ENCODE data around the gene UNC5B.
"Not testable (repeated sequence)": the region's sequence is repeated elsewhere in the genome, so short reads cannot be mapped to it uniquely, and the experiment has no call there.

UNC5B gene

GRCh38 chr10:71268758-71269157 is 56.4 kb downstream of the UNC5B start:
- DNase-seq (ENCODE audit: low read depth): no peak

GRCh38 chr10:71269301-71270288 is 57.2 kb downstream of the UNC5B start:
- DNase-seq (ENCODE audit: low read depth): no peak

DNA sequence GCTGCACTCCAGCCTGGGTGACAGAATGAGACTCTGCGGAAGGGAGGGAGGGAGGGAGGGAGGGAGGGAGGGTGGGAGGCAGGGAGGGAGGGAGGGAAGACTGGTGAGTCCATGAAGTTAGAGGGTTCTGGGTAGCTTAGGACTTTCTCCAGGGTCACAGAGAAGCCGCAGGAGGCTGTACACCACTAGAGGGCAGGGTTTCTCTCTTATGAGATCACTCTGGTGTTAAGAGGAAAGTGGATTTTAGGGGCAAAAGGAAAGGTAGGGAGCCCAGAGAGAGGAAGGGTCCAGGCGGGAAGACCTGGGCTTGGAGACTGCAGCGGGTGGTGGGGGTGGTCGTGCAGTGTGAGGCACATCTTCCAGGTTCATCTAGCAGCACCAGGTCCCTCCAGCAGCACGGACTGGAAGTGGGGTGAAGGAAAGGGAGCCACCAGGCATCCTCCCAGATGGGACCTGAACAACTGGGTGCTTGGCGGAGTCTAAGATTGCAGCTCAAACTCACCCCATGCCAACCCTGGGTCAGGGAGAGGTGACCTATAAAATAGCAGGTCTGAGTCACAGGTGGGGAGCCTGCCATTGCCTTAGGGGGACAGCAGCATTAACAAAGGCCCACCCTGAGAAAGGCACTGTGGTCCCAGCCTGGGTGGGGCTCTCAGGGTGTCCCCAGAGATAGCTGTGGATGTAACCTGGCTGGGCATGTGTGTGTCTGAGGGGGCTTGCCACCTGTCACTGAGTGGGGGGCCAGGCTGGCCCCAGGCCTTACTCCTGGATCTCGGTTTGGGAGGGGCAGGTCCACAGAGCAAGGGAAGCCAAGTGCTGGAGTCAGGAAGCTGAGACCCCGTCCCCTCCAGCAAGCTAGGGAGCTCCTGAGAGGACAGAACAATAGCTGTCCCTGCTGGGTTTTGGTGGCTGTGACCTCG is 58.2 kb downstream of the UNC5B start:
- peak; percentile 9 for DNase-seq (ENCODE audit: low read depth)

DNA sequence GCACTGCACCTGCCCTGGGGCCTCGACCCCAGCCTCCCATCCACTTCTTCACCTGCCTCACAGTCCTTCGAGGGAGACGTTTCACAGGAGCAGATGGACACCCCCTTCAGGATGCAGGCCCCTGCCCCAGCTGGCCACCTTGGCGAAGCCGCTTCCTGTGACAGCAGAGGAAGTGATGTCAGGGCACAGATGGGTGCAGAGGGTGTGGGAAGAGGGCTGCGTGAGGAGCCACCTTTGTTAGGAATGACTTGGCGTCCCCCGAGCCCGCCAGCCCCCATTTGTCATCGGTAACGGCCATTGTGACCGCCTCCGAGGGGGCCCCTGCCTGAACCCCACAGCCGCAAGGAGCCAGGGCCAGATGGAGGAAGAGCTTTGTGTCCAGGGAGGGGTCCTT is 59.3 kb downstream of the UNC5B start:
- DNase-seq (ENCODE audit: low read depth): no peak

- no peak for DNase-seq (ENCODE audit: low read depth)
Measured at GRCh38 chr10:71272056-71272771, 59.8 kb downstream of the UNC5B start.

DNA sequence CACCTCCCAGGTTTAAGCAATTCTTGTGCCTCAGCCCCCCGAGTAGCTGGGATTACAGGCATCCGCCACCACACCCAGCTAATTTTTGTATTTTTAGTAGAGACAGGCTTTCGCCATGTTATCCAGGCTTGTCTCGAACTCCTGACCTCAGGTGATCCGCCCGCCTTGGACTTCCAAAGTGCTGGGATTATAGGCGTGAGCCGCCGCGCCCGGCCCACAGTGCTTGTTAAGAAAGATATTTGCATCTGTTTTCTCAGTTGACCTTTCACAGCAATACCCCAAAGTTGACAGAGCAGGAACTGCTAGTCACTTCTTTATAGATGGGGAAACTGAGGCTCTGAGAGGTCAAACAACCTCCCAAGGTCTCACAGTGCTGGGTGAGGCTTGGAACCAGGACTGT is 60.6 kb downstream of the UNC5B start:
- not testable (repeated sequence) for DNase-seq (ENCODE audit: low read depth)

- no peak for DNase-seq (ENCODE audit: low read depth)
Measured at GRCh38 chr10:71273506-71273905, 61.1 kb downstream of the UNC5B start.

DNA sequence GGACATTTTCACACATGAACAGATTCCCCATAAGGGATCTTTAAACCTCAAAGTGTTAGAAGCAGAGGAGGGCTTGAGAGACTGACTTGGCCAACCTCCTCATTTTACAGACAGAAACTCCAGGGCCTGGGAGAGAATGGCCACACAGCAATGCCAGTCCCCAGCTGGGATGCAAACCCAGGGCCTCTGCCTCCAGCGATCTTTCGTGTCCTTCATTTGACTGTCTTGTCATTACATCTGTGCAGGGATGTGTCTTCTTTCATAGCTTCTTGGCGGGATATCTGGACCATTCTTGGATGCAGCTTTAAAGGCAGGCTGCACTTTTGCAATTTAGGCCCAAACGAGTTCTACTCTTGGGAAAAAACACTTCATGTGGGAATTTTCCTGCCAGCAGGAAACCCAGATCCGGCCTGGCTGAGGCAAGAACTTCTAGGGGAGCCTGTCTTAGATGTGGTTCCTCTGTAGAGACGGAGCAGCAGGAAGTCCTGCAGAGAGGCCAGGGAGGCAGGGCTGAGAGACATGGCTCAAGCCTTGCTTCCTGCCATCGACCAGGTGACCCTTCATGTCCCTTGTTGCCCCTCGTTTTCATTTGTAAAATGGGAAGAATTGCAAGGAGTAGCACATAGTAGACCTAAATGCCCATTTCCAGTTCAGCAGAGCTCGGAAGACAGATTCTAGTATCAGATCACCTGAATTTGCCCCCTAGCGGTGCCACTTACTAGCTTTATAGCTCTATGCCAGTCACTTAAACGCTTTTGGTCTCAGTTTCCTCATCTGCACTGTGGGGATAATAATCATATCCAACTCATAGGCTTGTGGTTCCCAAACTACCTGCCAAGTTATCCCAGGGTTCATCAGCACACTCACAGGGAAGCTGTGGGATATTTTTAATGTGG is 62.8 kb downstream of the UNC5B start:
- DNase-seq (ENCODE audit: low read depth): no peak

DNA sequence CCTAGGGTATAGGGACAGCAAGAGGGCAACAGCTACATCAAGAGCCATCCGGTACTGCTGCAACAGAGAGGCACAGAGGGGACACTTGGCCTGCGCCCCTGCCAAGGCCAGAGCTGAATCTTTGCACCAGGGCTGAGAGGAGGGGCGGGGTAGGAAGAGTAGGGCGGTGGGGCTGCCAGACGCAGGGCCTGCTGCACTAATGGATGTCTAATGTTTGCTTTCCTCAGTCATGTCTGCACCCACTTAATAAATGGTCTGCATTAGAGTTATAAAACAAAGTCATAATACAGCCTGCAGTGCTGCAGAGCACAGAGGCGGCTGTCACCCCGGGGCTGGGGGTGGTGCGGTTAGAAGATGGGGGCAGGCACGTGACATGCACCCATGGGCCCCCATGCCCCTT is 64.5 kb downstream of the UNC5B start:
- no peak for DNase-seq (ENCODE audit: low read depth)

DNA sequence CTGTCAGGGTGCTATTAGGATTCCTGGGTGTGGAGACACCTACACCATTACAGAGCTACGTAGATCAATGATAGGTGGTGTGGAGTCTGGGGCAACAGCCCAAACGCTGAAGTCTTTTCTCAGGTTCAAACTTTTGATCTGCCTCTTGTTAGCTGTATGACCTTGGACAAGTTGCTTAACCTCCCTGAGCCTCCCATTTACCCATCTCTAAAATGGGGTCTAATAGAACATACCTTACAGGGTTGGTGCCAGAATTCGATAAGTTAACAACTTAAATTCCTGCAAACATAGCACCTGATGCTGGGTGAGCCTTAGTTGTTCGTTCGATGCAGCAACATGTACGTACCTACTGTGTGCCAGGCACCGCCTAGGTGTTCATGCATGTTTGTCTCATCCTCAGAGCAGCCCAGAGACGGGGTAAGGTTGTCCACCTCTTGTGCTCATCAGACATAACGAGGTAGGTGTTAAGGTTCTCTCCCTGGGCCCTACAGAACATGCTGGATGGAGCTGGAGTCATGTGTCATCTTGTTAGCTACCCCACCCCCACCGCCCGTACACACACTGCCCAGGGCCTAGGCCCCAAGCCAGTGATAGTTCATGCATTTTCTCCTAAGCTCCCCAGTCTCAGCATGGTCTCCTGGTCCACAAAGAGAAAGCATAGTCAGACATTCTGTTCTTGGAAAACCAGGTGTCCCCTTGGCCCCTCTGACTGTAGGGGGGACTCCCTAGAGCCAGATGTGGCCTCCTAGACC is 65.7 kb downstream of the UNC5B start:
- no peak for DNase-seq (ENCODE audit: low read depth)

DNA sequence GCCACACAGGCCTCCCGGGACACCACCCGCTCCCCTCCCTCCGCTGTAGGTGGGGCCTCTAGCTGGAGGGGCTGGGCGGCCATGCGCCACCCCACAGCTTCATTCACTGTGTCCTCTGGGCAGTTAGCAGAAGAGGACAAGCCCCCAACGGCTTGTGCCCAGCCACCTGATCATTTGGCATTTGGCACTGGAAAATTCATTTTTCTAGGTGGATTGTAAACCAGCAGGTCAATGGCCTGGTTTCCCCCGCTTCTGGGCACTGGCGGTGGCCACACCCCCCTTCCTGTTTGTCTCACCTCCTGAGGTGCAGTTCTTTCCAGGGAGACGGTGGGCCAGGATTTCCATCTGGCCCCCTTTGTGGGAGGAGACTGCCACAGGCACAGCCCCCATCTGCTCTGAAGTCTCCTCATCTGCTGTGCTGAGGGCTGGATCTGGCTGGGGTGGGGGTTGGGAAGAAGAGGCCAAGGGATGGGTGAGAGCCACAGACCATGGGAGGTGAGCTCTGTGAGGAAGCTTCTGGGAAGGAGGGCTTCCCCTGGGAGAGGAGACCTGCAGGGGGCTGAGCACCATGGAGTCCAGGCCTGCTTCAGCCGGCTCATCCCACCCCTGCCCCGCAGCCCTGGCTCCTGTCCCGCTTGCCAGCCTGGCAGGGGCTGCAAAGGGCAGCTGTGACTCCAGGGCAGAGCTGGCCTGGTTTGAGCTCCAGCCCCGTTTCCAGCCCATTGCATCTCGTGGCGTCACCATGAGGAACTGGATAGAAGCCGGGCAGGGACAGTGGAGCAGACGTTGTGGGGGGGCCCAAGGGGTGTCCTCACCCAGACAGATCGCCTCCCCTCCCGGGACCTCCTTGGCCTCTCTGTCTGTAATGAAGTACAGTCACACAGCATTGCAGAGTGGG is 66.6 kb downstream of the UNC5B start:
- no peak for DNase-seq (ENCODE audit: low read depth)

GRCh38 chr10:71279590-71280170 is 67.3 kb downstream of the UNC5B start:
- no peak for DNase-seq (ENCODE audit: low read depth)

DNA sequence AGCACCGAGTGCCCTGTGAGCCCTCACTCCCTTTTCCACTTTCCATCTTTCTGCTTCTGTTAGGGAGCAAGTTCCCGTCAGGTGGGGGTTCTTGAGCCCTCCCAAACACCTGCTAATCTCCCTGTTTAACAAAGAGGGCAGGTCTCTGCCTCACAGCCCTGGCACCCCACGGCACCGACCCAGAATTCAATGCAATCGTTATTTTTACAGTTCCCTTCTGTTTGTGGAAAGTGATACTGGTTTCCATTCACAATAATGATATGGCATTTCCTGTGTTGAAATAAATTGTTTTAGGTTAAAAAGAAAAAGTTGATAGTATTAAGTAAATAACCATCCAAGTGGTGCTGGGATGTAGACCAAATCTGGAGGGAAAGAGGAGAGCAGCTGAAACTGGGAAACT is 67.8 kb downstream of the UNC5B start:
- DNase-seq (ENCODE audit: low read depth): no peak

GRCh38 chr10:71280825-71281224 is 68.5 kb downstream of the UNC5B start:
- no peak for DNase-seq (ENCODE audit: low read depth)

- no peak for DNase-seq (ENCODE audit: low read depth)
Measured at GRCh38 chr10:71281646-71282322, 69.4 kb downstream of the UNC5B start.

- DNase-seq (ENCODE audit: low read depth): no peak
Measured at GRCh38 chr10:71282323-71282680, 69.9 kb downstream of the UNC5B start.

GRCh38 chr10:71283410-71283809 is 71.0 kb downstream of the UNC5B start:
- DNase-seq (ENCODE audit: low read depth): no peak

- DNase-seq (ENCODE audit: low read depth): no peak
Measured at GRCh38 chr10:71283876-71284275, 71.5 kb downstream of the UNC5B start.

Data from activated T-cell treated with anti-CD3 and anti-CD28 coated beads for 1 hour (primary cell).